DLD1 (cell line): Measurements from ENCODE around the gene GDF2.

ENCODE experiments used
- in situ Hi-C: cut with HindIII; loops from 2 replicates; pipeline ENCODE4 v1.10.0; 2017; ENCODE audit warnings: low sequenced_read_pairs

GDF2 gene

GRCh38 chr10:47365431-47366180 is 43.4 kb downstream of the GDF2 start:
- in situ Hi-C loops = no loop called here

GRCh38 chr10:47366181-47366631 is 44.0 kb downstream of the GDF2 start:
- in situ Hi-C loops = no loop called here

- in situ Hi-C loops = no loop called here
Observed at GRCh38 chr10:47366731-47367460, 44.6 kb downstream of the GDF2 start.

GRCh38 chr10:47367646-47368045 is 45.4 kb downstream of the GDF2 start:
- in situ Hi-C loops = no loop called here

- in situ Hi-C loops = no loop called here
Observed at GRCh38 chr10:47368431-47369180, 46.4 kb downstream of the GDF2 start.

GRCh38 chr10:47369251-47369894 is 47.1 kb downstream of the GDF2 start:
- in situ Hi-C loops = no loop called here

- in situ Hi-C loops = no loop called here
Observed at GRCh38 chr10:47370015-47370767, 47.9 kb downstream of the GDF2 start.

GRCh38 chr10:47370878-47371277 is 48.6 kb downstream of the GDF2 start:
- in situ Hi-C loops = no loop called here

GRCh38 chr10:47371629-47372485 is 49.6 kb downstream of the GDF2 start:
- in situ Hi-C loops = no loop called here

GRCh38 chr10:47372726-47373125 is 50.5 kb downstream of the GDF2 start:
- in situ Hi-C loops = no loop called here

- in situ Hi-C loops = no loop called here
Observed at GRCh38 chr10:47374611-47375536, 52.6 kb downstream of the GDF2 start.

GRCh38 chr10:47376522-47377220 is 54.4 kb downstream of the GDF2 start:
- in situ Hi-C loops = no loop called here
